ENCODE data around the gene FCHSD2.

- TF ChIP-seq POLR2A (IDR thresholded peaks at IDR 0.05) (no peak), CTCF (IDR thresholded peaks at IDR 0.05 in 8 of 11, conservative IDR thresholded peaks at IDR 0.05 in 3 of 11) (peak in 9 of 11 experiments; percentile 3 to 41 (median 32))
Observed at GRCh38 chr11:72787216-72788104, 354.7 kb downstream of the FCHSD2 start.
